ENCODE measurements around the gene SAMD13. TPM values are rescaled to one million over a fixed set of nuclear protein-coding genes. Genes with fewer than 3 reads are reported as not detected.

SAMD13 gene
- total and polyA plus RNA-seq, 2 of the 8 experiments (the other 6 are each of a cell fraction or from before 2014, with no cell fraction given): 0.86 to 2.3 TPM

DNA sequence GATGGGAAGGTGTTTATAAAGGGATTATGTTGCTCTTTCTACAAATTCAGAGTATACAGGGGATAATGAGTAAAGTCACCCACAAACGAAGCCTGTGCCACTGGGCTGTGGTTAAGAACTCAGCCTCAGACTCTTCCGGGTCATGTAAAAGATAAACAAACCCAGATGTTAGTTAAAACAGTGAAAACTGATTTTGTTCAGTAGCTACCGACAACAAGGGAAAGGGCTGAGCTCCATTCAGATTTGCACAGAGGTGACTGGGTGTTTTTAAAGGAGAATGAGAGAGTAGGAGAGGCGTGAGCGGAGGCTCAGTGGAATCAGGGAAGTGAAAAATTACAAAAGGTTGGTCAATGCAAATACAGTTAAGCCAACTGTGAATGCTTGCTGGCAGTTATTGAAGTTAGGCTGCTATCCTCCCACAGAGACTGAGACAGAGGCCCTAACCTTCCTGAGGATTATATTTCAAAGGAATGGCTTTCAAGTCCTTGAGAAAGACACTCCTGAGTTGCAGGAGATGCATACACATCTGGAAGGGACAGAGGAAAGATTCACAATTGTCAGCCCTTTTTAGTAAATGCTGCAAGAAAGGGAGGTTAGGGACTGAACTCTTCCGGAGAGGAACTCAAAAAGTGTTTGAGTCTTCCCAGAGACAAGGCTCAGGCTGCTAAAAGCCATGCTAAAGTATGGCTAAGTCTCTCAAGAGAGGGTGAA, 29.9 kb upstream of the SAMD13 start:
- Histone ChIP-seq H4K5ac (ENCODE audit: insufficient read length, low read depth, low read length) (no peak overlapping the region), H3K56ac (replicated peaks; ENCODE audit: insufficient read length, low read depth, low read length) (no peak overlapping the region), H3K27me3 (replicated peaks in 1 of 4; ENCODE audit: control insufficient read depth in 3 of 4, extremely low read depth in 1 of 4, insufficient read depth in 3 of 4, low read length in 3 of 4) (no peaks in the 10 kb centered on the region), H3K9ac (replicated peaks in 1 of 4; ENCODE audit: extremely low read depth in 1 of 4, low read depth in 3 of 4, low read length in 3 of 4) (no peak overlapping the region; a peak in 2 of 7 replicates), H2AFZ (ENCODE audit: low read length) (no peak overlapping the region), H3K79me1 (ENCODE audit: low read depth, low read length) (no peaks in the 10 kb centered on the region), H3K4ac (replicated peaks; ENCODE audit: insufficient read length, low read depth, low read length) (no peak overlapping the region), H2BK120ac (replicated peaks; ENCODE audit: low read depth, low read length) (no peak overlapping the region), H2BK20ac (ENCODE audit: low read length) (no peak overlapping the region), H3K14ac (ENCODE audit: insufficient read length) (no peak overlapping the region), H3K36me3 (ENCODE audit: control insufficient read depth in 2 of 4, insufficient read depth in 4 of 4, low read length in 3 of 4) (no peaks in the 10 kb centered on the region), H4K8ac (ENCODE audit: extremely low read depth, insufficient read depth, low read length) (no peak overlapping the region), H3K4me2 (ENCODE audit: insufficient read depth in 1 of 2, low read depth in 2 of 2, low read length in 2 of 2) (peak overlapping the region; percentile 22 to 37; a peak in 2 of 4 replicates), H2BK15ac (ENCODE audit: low read length) (no peak overlapping the region), H3K79me2 (ENCODE audit: control insufficient read depth in 1 of 2, insufficient read depth in 2 of 2, low read length in 2 of 2) (no peaks in the 10 kb centered on the region), H2BK12ac (ENCODE audit: low read depth, low read length) (0 out of 2 replicates have a peak overlapping the region, but pooled peaks have one; percentile 10), H4K20me1 (replicated peaks in 1 of 2; ENCODE audit: control insufficient read depth in 1 of 2, insufficient read depth in 2 of 2, low read length in 2 of 2) (no peaks in the 10 kb centered on the region), H2BK5ac (ENCODE audit: low read depth, low read length) (no peak overlapping the region), H3K4me3 (ENCODE audit: extremely low read depth in 1 of 4, insufficient read depth in 2 of 4, low read depth in 3 of 4, low read length in 4 of 4) (no peak overlapping the region), H4K91ac (replicated peaks; ENCODE audit: insufficient read length, low read length) (no peak overlapping the region), H3K18ac (ENCODE audit: extremely low read depth, low read length) (no peak overlapping the region), H3K23ac (ENCODE audit: insufficient read length) (no peak overlapping the region), H2AK5ac (ENCODE audit: low read depth, low read length) (no peak overlapping the region), H3K9me3 (ENCODE audit: insufficient read depth in 2 of 2, low read depth in 1 of 2, low read length in 1 of 2) (no peaks in the 10 kb centered on the region), H3K4me1 (replicated peaks in 1 of 4; ENCODE audit: control insufficient read depth in 3 of 4, insufficient read depth in 4 of 4, low read length in 3 of 4) (peaks cover 0 to 11% (median 2%) of the 10 kb centered on the region in 4 experiments; a peak in 3 of 7 replicates), H3K23me2 (ENCODE audit: low read depth, low read length) (no peaks in the 10 kb centered on the region; the same call in 1 of the 2 replicates), H3K27ac (ENCODE audit: low read depth, low read length) (no peak overlapping the region)
- no peak for FAIRE-seq
- TF ChIP-seq EP300 (IDR thresholded peaks at IDR 0.05; ENCODE audit: borderline replicate concordance in 1 of 2, low read depth in 2 of 2, low read length in 2 of 2) (no peak), CEBPB (IDR thresholded peaks at IDR 0.05; ENCODE audit: low read depth, low read length) (no peak)
- 58% methylated on average over 6 of the region's 6 CpGs; no CpG with 5 or more reads in 1 of the 2 experiments for WGBS, 2 experiments (ENCODE audit: extremely low coverage in 1 of 2, insufficient coverage in 1 of 2, insufficient read length in 1 of 2, insufficient replicate concordance in 2 of 2, low coverage in 1 of 2, low lambda C conversion rate in 2 of 2, missing lambda C conversion rate in 1 of 2)
- DNase-seq (ENCODE audit: low read depth in 1 of 2, low spot score in 2 of 2): no peak
- CTCF ChIA-PET (ENCODE audit: partially characterized antibody): no interaction called here
- POLR2A ChIA-PET (ENCODE audit: partially characterized antibody): no interaction called here
